ES-I3 (cell line): ENCODE data around the gene S100A13.

ENCODE experiments used
- H3K36me3 ChIP-seq: 2 replicates; pipeline ENCODE4 v1.6.1; 2013; ENCODE audit warnings: mild to moderate bottlenecking, low read length, control low read depth, moderate library complexity; ENCODE audit not compliant: insufficient read depth
- H3K4me1 ChIP-seq: 2 replicates; pipeline ENCODE4 v1.6.1; 2013; ENCODE audit warnings: mild to moderate bottlenecking, control low read depth, low read length; ENCODE audit not compliant: insufficient read depth
- H3K9ac ChIP-seq: 2 replicates; pipeline ENCODE4 v1.6.1; 2013; ENCODE audit warnings: low read depth, mild to moderate bottlenecking, low read length, moderate library complexity
- H3K9me3 ChIP-seq: 2 replicates; pipeline ENCODE4 v1.6.1; 2013; ENCODE audit warnings: mild to moderate bottlenecking, low read length, moderate library complexity; ENCODE audit not compliant: control insufficient read depth, insufficient read depth

The S100A13 gene

DNA sequence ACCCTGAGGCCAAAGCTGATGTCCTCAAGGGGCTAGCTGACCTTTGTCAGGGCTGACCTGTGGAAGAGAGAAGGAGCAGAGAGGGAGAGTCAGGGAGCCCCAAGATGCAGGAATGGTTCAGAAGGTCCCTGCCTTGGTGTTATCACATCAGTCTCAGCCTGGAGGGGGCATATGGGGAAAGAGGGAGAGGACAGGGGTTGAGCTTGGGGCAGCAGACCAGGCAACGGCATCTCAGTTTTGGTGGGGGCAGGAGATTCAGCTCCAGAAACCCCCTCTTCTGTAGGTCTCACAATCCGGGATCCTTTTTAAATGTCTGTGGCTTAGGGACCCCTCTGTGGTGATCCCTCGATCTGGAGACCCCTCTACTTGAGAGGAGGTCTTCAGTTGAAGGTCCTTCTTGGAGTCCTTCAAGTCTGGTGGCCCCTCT lies 815 bp downstream of the S100A13 start:
- H3K9me3 ChIP-seq, result no peaks in the 10 kb centered on the region
- peaks cover 30% of the 10 kb centered on the region for H3K4me1 ChIP-seq
- H3K9ac ChIP-seq, result peak overlapping the region; percentile 56

GRCh38 chr1:153624965-153625611 lies 2.2 kb downstream of the S100A13 start:
- no peak overlapping the region for H3K9ac ChIP-seq
- peaks cover 30% of the 10 kb centered on the region for H3K4me1 ChIP-seq
- H3K9me3 ChIP-seq, result no peaks in the 10 kb centered on the region
- no peaks in the 10 kb centered on the region; the same call in 1 of the 2 replicates for H3K36me3 ChIP-seq

More for the DNA sequence above, 815 bp downstream of the S100A13 start:
- no peaks in the 10 kb centered on the region; the same call in 1 of the 2 replicates for H3K36me3 ChIP-seq

DNA sequence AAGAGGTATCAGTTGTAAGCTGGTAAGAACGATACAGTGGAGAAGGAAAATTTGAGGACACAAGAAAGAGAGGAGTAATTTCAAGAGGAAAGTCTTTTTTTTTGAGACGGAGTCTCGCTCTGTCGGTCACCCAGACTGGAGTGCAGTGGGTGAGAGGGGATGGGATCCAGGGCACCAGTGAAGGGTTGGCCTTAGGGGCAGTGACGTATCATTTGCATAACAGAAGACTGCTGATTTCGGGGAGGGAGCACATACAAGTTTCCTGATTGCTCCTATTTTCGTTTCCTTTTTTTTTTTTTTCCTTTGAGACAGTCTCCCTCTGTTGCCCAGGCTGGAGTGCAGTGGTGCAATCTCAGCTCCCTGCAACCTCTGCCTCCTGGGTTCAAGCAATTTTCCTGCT lies 4.2 kb downstream of the S100A13 start:
- peaks cover 21% of the 10 kb centered on the region for H3K4me1 ChIP-seq
- H3K9ac ChIP-seq, result no peak overlapping the region
- no peaks in the 10 kb centered on the region for H3K9me3 ChIP-seq
- no peaks in the 10 kb centered on the region; the same call in none of the 2 replicates for H3K36me3 ChIP-seq

DNA sequence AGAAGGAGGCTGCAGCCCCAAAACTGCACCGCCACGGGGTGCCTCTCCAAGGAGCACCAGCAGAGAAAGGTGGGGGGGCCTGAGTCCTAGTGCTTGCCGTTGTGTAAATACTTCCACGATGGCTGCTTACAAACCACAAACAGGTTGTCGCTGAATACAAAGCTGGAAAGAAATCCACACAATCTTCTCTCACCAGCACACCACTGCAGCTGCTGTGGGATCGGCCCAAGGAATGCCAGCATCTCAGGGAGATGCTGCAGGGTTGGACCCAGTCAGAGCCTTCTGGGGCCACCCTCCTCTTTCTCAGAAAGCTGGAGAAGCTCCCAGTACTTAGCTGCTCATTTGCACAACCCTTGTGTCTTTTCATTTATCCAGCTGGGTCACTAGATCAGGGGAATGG lies 8.1 kb downstream of the S100A13 start:
- no peaks in the 10 kb centered on the region; the same call in none of the 2 replicates for H3K36me3 ChIP-seq
- no peaks in the 10 kb centered on the region for H3K9me3 ChIP-seq
- peaks cover 18% of the 10 kb centered on the region for H3K4me1 ChIP-seq
- no peak overlapping the region for H3K9ac ChIP-seq

DNA sequence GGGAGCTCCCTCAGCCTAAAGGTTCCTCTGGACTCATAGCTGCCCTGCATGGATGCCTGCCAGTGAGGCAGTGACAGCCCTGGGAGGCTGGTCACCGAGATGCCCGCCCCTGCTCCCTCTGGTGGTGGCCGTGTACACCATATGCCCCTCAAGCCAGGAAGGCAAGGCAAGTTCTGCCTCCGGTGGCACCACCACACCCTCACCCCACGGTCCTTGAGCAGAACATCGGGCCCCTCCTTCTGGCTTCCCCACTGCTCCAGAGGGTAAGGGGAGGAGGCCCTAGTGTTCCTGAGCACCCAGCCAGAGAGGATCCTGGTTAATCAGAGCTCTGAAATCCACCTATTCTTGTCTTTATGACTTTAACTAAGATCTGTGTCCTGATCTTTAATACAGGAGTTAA lies 9.6 kb downstream of the S100A13 start:
- no peak overlapping the region for H3K9ac ChIP-seq
- H3K9me3 ChIP-seq, result no peaks in the 10 kb centered on the region
- H3K36me3 ChIP-seq, result no peaks in the 10 kb centered on the region; the same call in none of the 2 replicates
- peaks cover 15% of the 10 kb centered on the region; the same call in 1 of the 2 replicates for H3K4me1 ChIP-seq

- Histone ChIP-seq H3K9me3 (no peaks in the 10 kb centered on the region), H3K36me3 (no peaks in the 10 kb centered on the region; the same call in 1 of the 2 replicates), H3K4me1 (peaks cover 15% of the 10 kb centered on the region; the same call in 1 of the 2 replicates), H3K9ac (no peak overlapping the region)
These were observed 10.4 kb downstream of the S100A13 start for GRCh38 chr1:153616917-153617311.

DNA sequence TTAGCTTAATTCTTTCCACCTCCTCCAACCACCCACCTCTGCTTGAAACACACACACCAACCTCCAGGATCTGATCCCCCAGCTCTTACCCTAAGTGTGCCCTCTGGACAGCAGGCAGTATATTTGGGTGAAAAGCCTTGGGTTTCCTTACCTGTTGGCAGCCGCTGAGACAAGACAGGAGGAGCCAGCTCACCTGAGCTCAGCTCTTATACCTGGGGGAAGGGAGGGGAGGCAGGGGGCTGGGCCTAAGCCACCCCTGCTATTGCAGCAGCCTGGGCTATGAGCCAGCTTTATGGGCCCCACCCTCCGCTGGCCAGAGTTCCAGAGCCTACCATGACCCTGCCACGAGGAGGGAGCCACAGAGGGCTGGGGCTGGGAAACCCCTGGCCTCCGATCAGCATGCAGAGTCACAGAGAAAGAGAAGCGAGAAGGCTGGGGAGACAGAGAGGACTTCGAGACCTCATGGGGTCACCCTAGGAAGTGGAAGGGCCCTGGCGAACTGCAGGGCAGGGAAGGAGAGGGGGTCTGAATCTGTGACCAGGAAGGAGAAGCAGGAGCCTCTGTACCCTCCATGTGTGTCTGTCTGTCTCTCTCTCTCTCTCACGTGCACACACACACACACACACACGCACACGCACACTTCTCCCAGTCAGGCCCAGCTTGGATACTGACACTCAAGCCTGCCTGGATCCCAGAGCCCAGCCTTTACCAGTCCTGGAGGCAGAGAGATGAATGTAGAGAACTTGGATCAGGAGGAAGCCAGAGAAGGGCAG lies 11.0 kb downstream of the S100A13 start, which contains the start of gene S100A14:
Gene S100A14 (minus strand): TSS at position 182 of the 773 bp plus-strand sequence. CDS start 467 bp downstream, outside the sequence.
- H3K36me3 ChIP-seq, result no peaks in the 10 kb centered on the region; the same call in 1 of the 2 replicates
- H3K9ac ChIP-seq, result no peak within 1 kb of the TSS
- no peaks in the 10 kb centered on the region for H3K9me3 ChIP-seq
- peaks cover 20% of the 10 kb centered on the region; the same call in 1 of the 2 replicates for H3K4me1 ChIP-seq

DNA sequence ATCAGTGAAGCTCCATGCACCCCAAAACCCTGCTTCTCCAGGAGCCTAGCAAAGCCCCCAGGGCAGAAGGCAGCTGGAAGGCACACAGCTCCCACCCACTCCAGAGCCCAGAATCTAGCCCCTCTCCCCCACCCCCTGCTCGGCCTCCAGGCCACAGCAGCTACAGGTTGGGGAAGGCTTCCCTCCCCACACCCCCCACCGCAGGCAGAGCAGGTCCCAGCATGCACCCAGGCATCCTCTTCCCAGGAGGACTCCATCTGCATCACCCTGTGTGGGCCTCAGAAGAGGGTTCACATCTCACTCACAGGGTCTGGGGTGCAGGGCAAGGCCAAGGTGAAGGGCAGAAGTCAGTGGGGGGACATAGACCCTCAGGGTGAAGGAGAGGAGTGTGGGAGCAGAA lies 11.9 kb downstream of the S100A13 start:
- H3K36me3 ChIP-seq, result no peaks in the 10 kb centered on the region; the same call in 1 of the 2 replicates
- H3K9ac ChIP-seq, result no peak overlapping the region
- no peaks in the 10 kb centered on the region for H3K9me3 ChIP-seq
- peaks cover 22% of the 10 kb centered on the region; the same call in 1 of the 2 replicates for H3K4me1 ChIP-seq

DNA sequence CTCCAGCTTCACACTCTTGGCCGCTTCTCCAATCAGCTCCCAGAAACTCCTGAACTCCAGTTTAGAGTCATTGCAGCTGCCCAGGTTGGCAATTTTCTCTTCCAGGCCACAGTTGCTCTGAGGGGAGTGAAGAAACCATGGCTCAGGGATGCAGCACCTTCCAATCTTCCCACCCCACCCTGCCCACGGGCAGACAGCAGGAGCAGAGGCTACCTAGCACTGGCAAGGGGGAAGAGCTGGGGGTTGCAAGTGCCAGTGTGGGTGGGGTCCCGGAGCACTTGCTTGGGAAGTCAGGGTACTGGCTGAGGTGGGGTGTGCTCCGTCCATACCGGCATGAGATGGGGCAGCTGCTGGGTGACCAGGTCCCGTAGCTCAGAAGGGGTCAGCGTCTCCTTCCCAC lies 12.4 kb downstream of the S100A13 start:
- peaks cover 27% of the 10 kb centered on the region for H3K4me1 ChIP-seq
- H3K9me3 ChIP-seq, result no peaks in the 10 kb centered on the region
- no peak overlapping the region for H3K9ac ChIP-seq
- no peaks in the 10 kb centered on the region; the same call in 1 of the 2 replicates for H3K36me3 ChIP-seq

GRCh38 chr1:153614189-153614900 lies 13.0 kb downstream of the S100A13 start:
- no peak overlapping the region for H3K9ac ChIP-seq
- peaks cover 33% of the 10 kb centered on the region for H3K4me1 ChIP-seq
- H3K36me3 ChIP-seq, result no peaks in the 10 kb centered on the region; the same call in 1 of the 2 replicates
- H3K9me3 ChIP-seq, result no peaks in the 10 kb centered on the region

DNA sequence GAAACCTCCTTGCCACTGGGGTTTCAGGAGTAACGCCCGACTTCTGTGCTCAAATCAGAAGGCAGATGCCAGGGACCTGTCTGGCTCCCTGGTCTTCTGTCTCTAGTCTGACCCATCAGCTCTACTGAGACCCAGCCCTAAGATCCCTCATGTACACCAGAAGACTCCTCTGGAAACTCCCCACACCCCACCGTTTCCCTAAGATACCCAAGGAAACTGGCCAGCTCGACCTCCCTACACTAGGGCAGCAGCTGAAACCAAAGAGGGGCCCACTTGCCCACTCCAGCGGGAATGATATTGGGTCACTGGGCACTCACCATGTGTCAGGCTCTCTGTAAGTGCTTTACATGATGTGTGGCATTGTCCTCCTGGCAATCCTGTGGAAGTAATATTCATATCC lies 13.9 kb downstream of the S100A13 start:
- H3K9me3 ChIP-seq, result no peaks in the 10 kb centered on the region
- no peaks in the 10 kb centered on the region for H3K36me3 ChIP-seq
- H3K9ac ChIP-seq, result 0 out of 2 replicates have a peak overlapping the region, but pooled peaks have one; percentile 58
- H3K4me1 ChIP-seq, result peaks cover 34% of the 10 kb centered on the region

DNA sequence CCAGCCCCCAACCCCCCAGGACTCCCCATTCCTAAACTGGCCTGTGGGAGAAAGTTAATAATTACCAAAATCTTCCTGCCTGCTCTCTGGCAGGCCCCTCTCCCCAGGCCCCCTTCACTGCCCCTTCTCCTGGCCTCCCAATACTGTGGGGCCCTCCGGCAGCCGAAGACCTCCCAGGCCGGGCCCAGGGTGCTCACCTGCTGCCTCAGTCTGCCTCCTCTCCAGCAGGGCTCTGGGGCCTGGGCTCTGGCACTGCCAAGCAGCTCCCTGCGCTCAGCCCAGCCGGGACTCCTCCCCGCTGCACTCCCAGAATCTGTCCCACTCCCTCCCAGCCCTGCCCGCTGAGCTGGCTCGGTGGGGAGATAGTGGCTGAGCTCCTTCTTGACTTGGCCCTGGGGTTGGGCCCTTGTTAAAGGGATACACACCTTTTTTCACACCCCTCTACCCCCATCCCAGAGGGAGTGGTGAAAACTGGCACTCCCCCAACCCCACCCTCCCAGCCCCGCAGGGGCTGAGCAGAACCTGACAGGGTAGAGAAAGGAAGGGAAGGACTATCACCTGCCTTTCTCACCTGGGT lies 14.5 kb downstream of the S100A13 start, which contains the start of gene S100A16:
Gene S100A16 (minus strand): TSS at position 383 of the 577 bp plus-strand sequence. CDS start 4,986 bp downstream, outside the sequence.
- no peaks in the 10 kb centered on the region for H3K36me3 ChIP-seq
- no peaks in the 10 kb centered on the region for H3K9me3 ChIP-seq
- H3K9ac ChIP-seq, result peak within 1 kb of the TSS; percentile 58; the same call in 1 of the 2 replicates
- H3K4me1 ChIP-seq, result peaks cover 37% of the 10 kb centered on the region

GRCh38 chr1:153612111-153612754 lies 15.1 kb downstream of the S100A13 start:
- H3K9me3 ChIP-seq, result no peaks in the 10 kb centered on the region
- H3K4me1 ChIP-seq, result peaks cover 42% of the 10 kb centered on the region
- H3K36me3 ChIP-seq, result no peaks in the 10 kb centered on the region
- H3K9ac ChIP-seq, result peak overlapping the region; percentile 58; the same call in 1 of the 2 replicates
